Prostate gland (tissue), 2 donors: ENCODE measurements around the gene ARMC7.

Experiments used
- POLR2A ChIP-seq: fragments of 450-650 bp; IDR thresholded peaks from one replicate; pipeline ENCODE4 v1.6.1; 2016; ENCODE audit warnings: antibody characterized with exemption, mild to moderate bottlenecking
- TF ChIP-seq, protein P1 (sequence below), 4 experiments: fragments of 200-600 bp in 2 of 4; fragments of 450-650 bp in 2 of 4; sonication (generic) in 2 of 4; IDR thresholded peaks; 1 replicate in 3 of 4; 2 replicates in 1 of 4; pipeline ENCODE4 v1.5.1; 2016 to 2019; ENCODE audit warnings: antibody characterized with exemption in 4 of 4, mild to moderate bottlenecking in 2 of 4, moderate library complexity in 2 of 4

DNA sequence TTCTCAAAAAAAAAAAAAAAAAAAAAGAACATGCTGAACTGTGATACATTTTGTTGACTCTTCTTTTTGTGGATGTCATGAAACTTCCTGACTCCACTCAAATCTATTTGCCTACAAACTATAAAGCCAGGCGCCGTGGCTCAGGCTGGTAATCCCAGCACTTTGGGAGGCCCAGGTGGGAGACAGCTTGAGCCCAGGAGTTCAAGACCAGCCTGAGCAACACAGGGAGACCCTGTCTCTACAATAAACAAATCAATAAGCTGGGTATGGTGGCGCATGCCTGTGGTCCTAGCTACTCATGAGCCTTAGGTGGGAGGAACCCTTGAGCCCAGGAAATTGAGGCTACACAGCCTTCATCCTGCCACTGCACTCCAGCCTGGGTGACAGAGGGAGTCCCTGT lies 23.2 kb downstream of the ARMC7 start:
- TF ChIP-seq, protein P1, sequence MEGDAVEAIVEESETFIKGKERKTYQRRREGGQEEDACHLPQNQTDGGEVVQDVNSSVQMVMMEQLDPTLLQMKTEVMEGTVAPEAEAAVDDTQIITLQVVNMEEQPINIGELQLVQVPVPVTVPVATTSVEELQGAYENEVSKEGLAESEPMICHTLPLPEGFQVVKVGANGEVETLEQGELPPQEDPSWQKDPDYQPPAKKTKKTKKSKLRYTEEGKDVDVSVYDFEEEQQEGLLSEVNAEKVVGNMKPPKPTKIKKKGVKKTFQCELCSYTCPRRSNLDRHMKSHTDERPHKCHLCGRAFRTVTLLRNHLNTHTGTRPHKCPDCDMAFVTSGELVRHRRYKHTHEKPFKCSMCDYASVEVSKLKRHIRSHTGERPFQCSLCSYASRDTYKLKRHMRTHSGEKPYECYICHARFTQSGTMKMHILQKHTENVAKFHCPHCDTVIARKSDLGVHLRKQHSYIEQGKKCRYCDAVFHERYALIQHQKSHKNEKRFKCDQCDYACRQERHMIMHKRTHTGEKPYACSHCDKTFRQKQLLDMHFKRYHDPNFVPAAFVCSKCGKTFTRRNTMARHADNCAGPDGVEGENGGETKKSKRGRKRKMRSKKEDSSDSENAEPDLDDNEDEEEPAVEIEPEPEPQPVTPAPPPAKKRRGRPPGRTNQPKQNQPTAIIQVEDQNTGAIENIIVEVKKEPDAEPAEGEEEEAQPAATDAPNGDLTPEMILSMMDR (IDR thresholded peaks at IDR 0.05), result no peak
- TF ChIP-seq POLR2A, result no peak
